Esophagus muscularis mucosa (tissue), 4 donors: ENCODE data around the gene USP15.

Source experiments
- EP300 ChIP-seq: sonication (generic); formaldehyde crosslinking; IDR thresholded peaks from one replicate; pipeline ENCODE4 v1.6.1; 2017; ENCODE audit warnings: antibody characterized with exemption
- POLR2A ChIP-seq: fragments of 450-650 bp; IDR thresholded peaks from one replicate; pipeline ENCODE4 v1.6.1; 2017; ENCODE audit warnings: antibody characterized with exemption, moderate library complexity, mild to moderate bottlenecking, low read depth
- POLR2AphosphoS5 ChIP-seq, 2 donors: sonication (generic); formaldehyde crosslinking; IDR thresholded peaks; one replicate each; pipeline ENCODE4 v1.6.1; 2017; ENCODE audit warnings: antibody characterized with exemption in 2 of 2
- TF ChIP-seq, protein P1 (sequence below), 3 experiments: fragments of 200-600 bp in 2 of 3; fragments of 450-650 bp in 1 of 3; sonication (generic) in 2 of 3; IDR thresholded peaks; one replicate each; pipeline ENCODE4 v1.5.1; 2017 to 2019; ENCODE audit warnings: antibody characterized with exemption in 3 of 3, mild to moderate bottlenecking in 2 of 3, moderate library complexity in 1 of 3

DNA sequence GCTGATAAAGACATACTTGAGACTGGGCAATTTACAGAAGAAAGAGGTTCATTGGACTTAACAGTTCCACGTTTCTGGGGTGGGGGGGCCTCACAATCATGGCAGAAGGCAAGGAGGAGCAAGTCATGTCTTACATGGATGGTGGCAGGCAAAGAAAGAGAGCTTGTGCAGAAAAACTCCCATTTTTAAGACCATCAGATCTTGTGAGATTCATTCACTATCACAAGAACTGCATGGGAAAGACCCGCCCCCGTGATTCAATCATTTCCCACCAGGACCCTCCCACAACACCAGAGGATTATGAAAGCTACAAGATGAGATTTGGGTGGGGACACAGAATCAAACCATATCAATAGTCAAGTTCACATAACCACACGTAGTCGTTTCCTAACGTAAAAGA is 85.5 kb downstream of the USP15 start:
- TF ChIP-seq EP300, result no peak
- TF ChIP-seq, protein P1, sequence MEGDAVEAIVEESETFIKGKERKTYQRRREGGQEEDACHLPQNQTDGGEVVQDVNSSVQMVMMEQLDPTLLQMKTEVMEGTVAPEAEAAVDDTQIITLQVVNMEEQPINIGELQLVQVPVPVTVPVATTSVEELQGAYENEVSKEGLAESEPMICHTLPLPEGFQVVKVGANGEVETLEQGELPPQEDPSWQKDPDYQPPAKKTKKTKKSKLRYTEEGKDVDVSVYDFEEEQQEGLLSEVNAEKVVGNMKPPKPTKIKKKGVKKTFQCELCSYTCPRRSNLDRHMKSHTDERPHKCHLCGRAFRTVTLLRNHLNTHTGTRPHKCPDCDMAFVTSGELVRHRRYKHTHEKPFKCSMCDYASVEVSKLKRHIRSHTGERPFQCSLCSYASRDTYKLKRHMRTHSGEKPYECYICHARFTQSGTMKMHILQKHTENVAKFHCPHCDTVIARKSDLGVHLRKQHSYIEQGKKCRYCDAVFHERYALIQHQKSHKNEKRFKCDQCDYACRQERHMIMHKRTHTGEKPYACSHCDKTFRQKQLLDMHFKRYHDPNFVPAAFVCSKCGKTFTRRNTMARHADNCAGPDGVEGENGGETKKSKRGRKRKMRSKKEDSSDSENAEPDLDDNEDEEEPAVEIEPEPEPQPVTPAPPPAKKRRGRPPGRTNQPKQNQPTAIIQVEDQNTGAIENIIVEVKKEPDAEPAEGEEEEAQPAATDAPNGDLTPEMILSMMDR (IDR thresholded peaks at IDR 0.05), result no peak
- no peak for TF ChIP-seq POLR2A
- no peak for TF ChIP-seq POLR2AphosphoS5 (IDR thresholded peaks at IDR 0.05)
